GM18907 (cell line): ENCODE results near the gene SLC25A48.
A peak's percentile ranks its signal among the peaks of the same experiment; 100 is the strongest.

Source experiments
- ATAC-seq: cut with Tn5 transposase; IDR thresholded peaks from one replicate; pipeline ENCODE4 v1.9.1; 2021; ENCODE audit warnings: mild to moderate bottlenecking, moderate library complexity; ENCODE audit not compliant: unreplicated experiment

Gene SLC25A48

GRCh38 chr5:135834639-135835529, at the start of gene SLC25A48:
Gene SLC25A48, plus strand, starts transcription at chr5:135834663. Its CDS starts 185 bp downstream, at chr5:135834848.
- peak; percentile 94 for ATAC-seq

GRCh38 chr5:135800656-135801055, 33.8 kb upstream of the SLC25A48 start:
- ATAC-seq = no peak

- ATAC-seq = no peak
Measured at GRCh38 chr5:135810188-135810943, 24.1 kb upstream of the SLC25A48 start.

GRCh38 chr5:135811007-135811406, 23.5 kb upstream of the SLC25A48 start:
- no peak for ATAC-seq

GRCh38 chr5:135813758-135814157, 20.7 kb upstream of the SLC25A48 start:
- ATAC-seq = no peak

GRCh38 chr5:135814316-135814715, 20.1 kb upstream of the SLC25A48 start:
- no peak for ATAC-seq

GRCh38 chr5:135814812-135815211, 19.7 kb upstream of the SLC25A48 start:
- no peak for ATAC-seq

GRCh38 chr5:135821061-135821801, 13.2 kb upstream of the SLC25A48 start:
- ATAC-seq = no peak

- ATAC-seq = no peak
Measured at GRCh38 chr5:135821802-135822201, 12.7 kb upstream of the SLC25A48 start.

- no peak for ATAC-seq
Measured at GRCh38 chr5:135822286-135822685, 12.2 kb upstream of the SLC25A48 start.

GRCh38 chr5:135822959-135823358, 11.5 kb upstream of the SLC25A48 start:
- ATAC-seq = no peak

GRCh38 chr5:135823881-135824280, 10.6 kb upstream of the SLC25A48 start:
- no peak for ATAC-seq

- no peak for ATAC-seq
Measured at GRCh38 chr5:135824541-135825041, 9.9 kb upstream of the SLC25A48 start.

GRCh38 chr5:135825373-135826220, 8.9 kb upstream of the SLC25A48 start:
- no peak for ATAC-seq

GRCh38 chr5:135826221-135826525, 8.3 kb upstream of the SLC25A48 start:
- no peak for ATAC-seq

GRCh38 chr5:135826994-135827671, 7.3 kb upstream of the SLC25A48 start:
- ATAC-seq = no peak

GRCh38 chr5:135827965-135828781, 6.3 kb upstream of the SLC25A48 start:
- no peak for ATAC-seq

- no peak for ATAC-seq
Measured at GRCh38 chr5:135828782-135829127, 5.7 kb upstream of the SLC25A48 start.

- no peak for ATAC-seq
Measured at GRCh38 chr5:135829179-135829578, 5.3 kb upstream of the SLC25A48 start.
